HG03066 (cell line): ENCODE measurements around the gene PRIMA1.

Experiments
- ATAC-seq: cut with Tn5 transposase; IDR thresholded peaks from one replicate; pipeline ENCODE4 v1.9.1; 2021; ENCODE audit warnings: low read depth; ENCODE audit not compliant: unreplicated experiment

PRIMA1 gene

DNA sequence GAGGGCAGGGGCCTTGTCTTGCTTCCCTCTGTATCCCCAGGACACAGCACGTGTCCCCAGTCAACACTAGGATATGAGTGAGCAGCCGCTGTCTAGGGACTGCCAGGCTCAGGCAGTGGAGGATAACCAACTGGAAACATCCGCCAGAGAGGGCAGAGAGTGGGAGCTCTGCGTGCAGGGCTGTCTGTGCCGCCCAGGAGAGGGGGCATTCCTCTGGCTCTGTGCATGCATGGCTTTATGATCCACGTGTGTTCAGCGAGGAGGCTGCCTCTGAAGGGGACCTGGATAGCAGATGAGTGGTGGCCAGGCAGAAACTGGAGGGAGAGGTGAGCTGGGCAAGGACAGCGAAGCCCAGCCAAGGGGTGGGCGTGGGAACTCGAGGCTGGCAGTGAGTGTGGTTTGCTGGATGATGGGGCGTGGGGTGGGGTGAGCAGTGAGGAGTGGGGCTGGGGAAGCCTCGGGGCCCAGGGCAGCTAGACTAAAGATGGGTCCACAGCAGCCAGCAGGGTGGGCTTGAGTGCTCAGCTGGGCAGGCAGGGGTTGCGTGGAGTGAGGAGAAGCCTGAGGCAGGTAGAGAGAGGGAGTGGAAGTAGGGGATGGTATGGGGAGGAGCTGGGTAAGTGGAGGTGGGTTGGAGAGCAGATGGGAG is 72.9 kb downstream of the PRIMA1 start:
- ATAC-seq = no peak

DNA sequence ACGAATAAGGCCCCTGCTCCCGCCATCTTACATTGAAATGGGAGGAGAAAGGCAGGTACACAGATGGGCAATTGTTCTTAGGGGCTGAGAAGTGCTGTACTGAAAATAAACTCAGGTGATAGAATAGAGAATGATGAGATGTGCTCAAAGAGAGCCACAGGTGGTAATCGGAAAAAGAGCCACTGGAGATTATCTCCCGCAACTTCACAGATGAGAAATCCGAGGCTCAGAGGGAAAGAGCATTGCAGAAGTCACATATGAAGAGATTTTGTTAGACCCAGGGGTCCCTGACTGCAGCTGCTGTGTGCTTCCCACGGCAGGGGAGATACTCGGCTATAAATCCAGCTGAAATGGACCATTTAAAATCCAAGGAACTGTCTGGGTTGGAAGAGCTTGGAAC is 73.7 kb downstream of the PRIMA1 start:
- no peak for ATAC-seq

DNA sequence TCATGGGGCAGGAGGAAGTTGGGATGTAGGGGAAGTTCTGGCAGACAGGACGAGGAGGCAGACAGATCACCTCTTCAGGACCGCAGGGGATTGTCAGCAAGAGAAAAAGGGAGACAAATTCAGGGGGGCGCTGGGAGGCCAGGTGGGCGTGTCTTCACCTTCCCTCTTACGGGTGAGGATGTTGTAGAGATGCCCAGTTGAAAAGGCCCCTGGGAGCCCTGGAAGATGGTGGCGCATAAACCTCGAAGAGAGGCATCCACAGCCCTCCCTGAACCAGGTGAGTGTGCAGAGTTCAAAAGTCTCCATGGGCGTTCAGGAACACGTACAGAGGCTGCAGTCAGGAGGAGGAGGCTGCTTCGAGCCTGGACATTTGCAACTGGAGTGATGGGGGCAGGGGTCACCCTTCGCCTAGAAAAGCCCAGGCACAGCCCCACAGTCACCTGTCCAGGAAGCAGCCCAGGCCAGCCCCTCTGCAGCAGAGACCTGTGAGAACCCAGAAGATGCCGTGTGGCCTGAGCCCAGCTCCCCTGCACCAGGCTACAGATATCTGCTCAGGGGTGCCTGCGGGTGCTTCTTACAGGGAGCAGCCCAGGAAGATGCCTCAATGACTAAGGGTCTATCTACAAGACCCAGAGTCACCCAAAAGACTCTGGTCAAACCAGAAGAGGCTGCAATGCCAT is 74.4 kb downstream of the PRIMA1 start:
- ATAC-seq = no peak

DNA sequence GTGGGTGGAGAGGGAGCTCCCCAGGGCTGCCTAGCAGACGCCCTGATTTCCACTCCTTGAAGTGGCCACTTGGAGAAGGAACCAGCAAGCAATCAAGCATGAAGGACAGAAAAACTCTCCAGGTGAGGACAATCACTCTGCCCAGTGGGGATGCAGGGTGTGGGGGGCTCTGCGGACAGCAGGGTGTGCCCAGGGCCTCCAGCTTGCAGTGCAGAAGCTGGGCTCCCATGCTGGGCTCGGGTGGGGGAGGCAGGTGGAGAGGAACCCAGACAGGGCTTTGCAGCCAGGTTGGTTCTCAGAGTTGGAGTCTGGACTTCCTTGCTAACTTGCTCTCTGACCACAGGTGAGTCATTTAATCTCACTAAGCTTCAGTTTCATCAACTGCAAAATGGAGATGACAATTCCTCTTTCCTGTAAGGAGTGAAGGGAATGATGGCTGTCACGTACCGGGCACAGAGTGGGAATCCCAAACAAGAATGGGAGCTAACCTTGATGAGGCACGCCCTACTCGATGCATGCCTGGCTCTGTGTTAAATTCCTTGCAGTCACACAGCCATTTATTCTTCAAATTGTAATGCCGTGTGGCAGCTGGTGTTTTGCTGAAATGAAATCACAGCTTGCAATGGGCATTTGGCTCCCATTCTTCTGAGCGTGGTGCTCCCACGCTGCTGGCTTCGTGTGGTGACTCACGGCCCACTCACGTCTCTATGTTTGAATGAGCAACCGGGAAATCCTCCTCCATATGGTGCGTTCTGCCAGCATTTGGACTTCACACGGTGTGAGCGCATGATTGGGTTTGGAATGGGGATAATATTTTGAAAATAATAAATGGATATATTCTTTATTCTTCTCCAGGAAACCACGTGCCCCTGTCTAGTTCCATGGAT is 75.2 kb downstream of the PRIMA1 start:
- ATAC-seq = no peak

DNA sequence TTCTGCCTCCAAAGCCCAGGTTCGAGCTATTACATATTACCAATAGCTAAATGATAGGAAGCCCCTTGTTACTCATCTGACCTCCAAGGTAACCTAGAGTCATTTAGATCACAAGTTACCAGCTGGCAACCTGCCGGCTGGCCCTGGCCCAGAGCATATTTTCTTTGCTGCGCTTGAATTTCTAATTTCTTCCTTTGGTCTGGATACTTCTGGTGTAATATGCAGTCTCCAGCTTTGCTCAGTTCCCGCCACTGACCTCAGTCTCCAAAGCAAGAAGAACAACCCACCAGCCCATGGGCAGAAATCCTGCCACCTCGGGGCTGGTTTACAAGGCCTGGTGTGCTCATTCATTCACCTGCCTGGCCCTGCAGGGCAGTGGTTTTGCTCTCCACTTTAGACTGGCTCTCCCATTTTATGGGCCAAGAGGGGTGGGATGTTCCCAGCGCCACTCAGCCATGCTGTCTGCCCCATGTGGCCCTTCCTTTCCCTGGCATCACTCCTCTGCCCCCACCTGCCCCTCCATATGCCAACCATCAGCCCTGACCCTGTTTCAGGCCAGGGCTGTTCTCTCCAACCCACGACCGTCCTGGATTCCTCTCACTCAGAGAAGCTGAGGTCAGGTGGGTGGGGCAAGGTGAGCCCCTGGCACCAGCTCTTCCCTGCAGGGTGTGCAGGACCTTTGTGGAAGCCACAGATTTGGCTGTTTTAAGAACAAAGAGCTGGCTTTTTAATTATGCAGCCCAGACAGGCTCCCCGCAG is 76.0 kb downstream of the PRIMA1 start:
- ATAC-seq = no peak

DNA sequence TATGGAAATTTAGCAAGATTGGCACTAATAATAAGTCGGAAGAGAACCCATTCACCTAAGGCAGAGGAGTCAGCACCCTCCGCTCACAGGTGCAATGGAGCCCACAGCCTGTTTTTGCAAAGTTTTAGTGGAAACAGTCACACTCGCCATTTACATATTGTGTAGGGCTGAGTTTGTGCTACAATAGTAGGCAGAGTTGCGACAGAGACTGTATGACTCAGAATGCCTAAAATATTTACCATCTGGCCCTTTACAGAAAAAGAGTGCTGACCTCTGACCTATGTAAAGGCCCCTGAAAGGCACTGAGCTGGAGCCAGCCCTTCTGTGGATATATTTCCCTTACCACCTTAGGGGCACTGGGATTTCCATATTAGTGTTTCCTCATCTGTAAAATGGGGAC is 79.0 kb downstream of the PRIMA1 start:
- no peak for ATAC-seq

DNA sequence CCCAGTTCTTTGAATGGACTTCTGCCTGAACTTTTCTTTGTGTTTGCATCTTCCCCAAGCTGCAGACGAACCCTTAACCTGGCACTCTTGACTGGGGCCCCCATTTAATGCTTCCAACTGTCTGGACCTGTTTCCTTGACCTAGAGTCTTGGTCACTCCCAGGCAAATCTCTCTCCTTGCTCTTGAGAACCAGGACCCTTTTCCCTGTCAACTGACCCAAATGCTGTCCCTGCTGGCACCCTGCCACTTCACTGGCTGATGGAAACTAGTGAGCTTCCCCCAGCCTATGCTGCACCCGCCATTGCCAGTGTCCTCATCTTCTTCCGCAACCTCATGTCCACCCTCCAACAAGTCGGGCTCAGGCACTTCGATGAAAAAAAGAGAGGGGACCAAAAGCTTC is 79.5 kb downstream of the PRIMA1 start:
- no peak for ATAC-seq

DNA sequence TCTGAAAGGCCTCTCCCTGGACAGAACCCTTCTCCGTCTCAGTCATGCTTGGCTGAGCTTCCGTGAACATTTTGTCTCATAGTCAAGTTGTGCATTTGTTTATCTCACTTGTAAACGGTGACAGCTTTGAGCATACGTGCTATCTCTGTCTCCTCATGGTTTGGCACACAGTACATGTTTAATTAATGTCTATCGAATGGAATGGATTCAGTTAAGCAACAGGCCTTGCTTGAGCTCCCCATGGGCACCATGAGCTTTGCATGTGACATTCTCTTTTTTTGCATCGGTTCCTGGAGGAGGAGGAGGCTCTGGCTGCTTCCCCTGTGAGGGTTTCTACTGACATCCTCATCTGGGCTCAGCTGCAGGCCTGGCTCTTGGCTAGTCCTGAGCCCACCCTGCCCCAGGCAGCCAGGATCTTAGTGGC is 80.0 kb downstream of the PRIMA1 start:
- no peak for ATAC-seq

DNA sequence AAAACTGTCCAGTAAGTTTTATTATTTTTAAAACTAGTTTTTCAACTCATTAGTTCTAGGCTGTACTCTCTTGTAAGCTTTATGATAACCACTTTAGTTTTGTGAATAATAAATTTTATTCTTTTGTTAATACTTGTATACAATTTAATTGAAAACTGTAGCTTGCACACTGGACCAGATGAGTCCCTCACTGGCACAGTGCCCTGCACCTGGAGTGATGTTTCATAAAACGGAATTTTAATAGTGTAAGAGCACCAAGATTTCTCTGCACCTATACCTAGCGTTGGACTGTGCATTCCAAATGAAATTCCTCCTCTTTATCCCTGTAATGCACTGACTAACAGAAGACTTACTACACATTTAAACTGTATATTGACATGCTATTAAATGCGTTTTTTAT is 80.8 kb downstream of the PRIMA1 start:
- no peak for ATAC-seq

DNA sequence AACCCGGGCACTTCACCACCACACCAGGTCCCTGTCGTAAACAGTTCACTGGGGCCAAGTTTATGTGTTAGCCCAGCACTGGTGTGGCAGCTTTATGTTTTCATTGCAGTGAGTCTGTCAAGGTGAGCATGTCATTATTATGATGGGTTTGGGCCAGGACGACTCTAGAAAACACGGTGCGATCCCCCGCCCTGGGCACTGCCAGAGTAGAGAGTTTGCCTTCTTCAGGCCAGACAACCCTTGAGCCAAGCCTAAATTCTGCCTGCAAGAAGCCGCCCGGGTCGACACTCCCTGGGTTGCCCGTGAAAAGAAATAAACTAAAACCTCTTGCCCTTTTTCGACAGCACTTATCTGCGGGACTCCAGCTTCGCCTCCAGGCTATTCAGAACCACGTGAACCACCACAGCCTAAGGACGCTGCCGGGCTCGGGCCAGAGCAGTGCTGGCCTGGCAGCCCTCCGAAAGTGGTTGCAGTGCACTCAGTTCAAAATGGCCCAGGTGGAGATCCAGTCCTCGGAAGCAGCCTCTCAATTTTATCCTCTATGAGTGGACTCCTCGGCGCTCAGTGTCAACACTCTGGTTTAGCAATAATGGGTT is 81.8 kb downstream of the PRIMA1 start:
- no peak for ATAC-seq

DNA sequence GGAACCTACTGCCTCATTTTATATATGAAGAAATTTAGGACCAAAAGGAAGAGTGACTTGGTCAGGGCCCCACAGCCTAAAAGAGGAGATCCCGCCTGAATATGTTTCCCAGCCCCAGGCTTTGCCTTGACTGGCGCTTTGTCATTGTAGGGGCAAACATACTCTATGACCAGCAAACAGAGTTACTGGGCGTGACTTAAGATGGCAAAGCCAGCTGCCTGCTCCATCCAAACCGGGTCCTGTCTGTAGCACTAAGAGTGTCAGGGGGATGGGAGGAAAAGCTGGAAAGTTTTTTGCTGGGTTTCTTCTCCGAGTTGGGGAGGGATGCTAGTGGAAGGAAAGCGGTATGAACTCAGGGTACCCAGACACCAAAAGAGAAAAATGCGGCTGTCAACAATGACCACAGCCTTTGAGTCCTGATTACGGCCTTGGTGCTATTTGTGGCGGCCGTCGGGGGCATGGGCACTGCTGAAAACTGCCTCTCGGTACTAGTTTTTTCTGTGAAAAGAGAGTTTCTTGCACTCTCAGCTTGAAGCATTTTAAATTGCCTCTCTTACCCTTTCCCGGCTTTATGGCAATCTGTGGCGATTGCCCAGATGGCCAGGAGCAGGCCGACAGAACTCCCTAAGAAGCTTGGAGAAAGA is 82.7 kb downstream of the PRIMA1 start:
- no peak for ATAC-seq

DNA sequence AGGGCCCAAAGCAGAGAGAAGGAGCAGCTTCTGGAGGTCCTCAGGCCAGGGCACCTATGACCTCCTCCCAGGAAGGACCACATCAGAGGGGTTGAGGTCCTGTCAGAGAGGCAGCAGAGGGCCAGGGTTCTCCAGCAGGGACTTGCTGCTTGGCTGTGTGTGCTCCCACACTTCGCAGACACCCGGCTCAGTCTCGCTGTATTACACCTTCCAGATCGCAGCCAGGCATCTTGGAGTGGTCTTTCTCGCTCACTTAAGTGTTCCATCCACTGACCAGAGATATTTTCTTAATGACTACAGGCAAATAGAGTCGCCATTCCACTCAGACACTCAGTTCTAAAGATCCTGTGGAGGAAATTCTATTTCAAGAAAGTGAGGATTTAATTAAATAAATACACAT is 84.3 kb downstream of the PRIMA1 start:
- ATAC-seq = no peak

DNA sequence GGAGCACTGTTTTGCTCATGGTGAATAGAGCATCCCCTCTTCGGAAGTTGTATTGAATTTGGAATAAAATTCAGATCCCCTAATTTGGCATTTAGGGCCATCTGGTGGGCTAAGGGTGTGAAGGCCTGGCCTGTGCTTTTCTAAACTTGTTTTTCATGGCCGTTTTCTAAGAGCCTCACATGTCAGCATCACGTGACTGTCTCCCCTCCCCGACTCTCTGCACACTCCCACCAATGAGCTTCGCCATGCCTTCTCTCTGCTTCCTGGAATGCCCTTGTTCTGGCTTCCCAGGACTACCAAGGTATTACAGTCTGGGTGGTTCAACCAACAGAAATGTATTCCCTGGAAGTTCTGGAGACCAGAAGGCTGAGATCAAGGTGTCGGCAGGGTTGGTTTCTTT is 85.3 kb downstream of the PRIMA1 start:
- no peak for ATAC-seq

DNA sequence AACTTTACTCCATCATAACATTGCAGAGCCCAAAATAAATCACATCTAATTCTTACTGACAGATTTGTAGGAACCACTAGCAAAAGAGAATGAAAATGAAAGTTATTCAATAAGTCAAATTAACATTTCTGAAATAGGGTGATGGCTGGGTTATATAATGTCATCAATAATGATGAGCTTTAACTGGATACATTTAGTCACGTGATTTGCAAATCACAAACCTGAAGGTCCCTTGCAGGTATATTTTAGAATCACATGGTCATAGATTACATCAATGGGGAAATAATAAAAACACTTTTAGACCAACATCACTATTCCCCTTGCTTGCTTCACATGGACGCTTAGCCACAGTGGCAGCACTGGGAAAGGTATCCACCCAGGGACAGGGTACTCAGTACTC is 86.7 kb downstream of the PRIMA1 start:
- no peak for ATAC-seq

DNA sequence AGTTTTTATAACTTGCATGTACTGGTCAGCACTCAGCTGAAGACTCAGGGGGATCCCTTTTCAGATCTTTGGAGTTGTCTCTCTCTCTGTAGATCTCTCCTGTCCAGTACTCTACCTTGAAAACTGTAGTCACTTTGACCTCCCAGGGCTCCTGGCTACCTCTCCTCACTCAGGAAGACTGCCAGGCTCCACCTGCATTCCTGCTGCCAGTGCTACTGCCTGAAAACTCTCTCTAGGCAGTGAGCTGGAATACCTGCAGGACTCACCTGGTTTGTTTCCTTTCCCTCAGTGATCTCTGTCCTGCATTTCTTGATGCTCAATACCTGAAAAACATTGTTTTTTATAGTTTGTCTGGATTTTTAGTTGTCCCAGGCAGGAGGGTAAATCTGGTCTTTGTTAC is 87.4 kb downstream of the PRIMA1 start:
- ATAC-seq = no peak

DNA sequence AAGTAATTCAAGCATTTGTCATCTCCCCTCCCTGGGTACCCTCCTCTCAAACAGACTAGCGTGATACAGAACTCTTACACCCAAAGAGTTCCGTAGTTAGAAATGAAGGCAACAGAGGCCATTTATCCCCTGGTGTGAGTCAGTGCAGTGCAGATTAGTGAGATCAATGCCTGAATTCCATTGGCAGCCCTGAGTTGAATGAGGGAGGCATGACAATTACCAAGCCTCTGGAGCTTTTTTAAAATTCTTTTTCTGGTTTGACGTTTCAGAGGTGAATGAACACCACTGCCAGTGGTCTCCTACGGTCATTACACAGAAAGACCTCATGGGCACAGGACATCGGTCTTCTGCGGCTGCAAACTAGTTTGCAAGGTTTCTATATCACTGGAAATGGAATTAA is 94.4 kb downstream of the PRIMA1 start:
- no peak for ATAC-seq

DNA sequence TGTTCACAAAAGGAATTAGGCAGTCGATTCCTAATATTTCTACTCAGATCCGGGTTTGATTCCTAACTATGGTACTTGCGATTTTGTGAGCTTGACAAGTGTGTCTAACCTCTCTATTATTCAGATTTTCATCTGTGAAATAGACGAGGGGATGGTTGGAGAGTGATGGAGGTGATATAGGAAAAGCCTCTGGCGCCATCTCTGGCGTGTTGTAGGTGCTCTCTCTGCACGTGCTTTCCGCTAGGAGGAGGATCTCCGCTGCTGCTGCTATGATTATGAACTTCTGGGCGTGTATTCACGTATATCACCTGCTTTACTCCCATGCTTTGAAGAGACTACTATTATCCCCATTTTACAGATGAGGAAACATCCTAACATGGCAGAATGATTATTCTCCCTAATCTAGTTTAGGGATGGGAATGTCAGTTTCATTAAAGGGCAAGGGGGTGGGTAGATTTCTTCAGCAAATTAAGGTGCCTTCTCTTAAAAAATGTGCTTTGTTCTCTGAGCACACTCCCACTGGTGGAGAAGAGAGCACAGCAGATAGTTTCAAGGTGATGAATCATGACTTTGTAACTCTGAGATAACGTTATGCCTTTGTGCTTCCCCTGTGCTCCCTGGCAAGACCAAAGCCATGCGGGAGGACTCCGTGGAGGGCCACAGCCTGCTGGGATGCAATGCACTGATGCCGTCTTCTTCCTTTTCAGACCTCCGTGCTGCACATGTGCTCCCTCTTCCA is 97.1 kb downstream of the PRIMA1 start:
- ATAC-seq = no peak

DNA sequence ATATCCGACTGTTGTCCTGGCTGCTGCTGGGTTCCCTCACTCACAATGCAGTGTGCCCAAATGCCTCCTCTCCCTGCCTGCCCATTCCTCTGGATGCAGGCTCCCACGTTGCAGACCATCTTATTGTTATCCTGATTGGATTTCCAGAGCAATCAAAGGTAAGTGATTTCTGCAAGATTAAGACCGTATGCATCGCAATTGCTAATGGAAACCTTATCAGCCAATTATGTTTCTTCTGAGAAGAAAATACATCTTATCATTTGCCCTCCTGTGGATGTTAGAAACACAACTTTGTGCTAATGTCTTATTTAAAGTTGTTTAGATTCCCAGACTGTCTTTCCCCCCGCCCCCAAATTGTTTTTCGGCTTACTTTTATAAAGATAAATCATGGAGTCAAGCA is 98.1 kb downstream of the PRIMA1 start:
- ATAC-seq = no peak

DNA sequence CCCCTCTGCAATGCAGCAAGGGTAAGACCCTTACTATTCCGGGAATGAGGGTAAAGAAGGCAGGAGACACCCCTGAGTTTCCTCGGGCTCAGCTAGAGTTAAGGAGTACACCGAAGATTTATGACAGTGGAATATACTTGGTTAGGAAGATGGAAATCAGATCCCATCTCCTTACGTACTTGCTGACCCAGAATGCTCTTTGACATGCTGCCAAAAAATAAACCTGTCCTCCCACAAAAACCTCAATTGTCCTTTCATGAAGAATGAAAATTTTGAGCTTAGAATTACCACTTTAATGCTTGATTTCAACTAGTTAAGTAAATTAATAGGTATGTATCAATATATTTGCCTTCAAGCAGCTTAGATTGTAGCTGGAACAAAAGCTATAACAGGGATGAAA is 99.5 kb downstream of the PRIMA1 start:
- ATAC-seq = no peak
